ENCODE measurements around the gene MAT1A.
"Not testable (repeated sequence)": the region's sequence is repeated elsewhere in the genome, so short reads cannot be mapped to it uniquely, and the experiment has no call there.

GRCh38 chr10:80254726-80255125, 34.7 kb downstream of the MAT1A start:
- not testable (repeated sequence) for TF ChIP-seq REST (IDR thresholded peaks at IDR 0.05); CTCF (IDR thresholded peaks at IDR 0.05; ENCODE audit: low read depth, low read length, missing input control); RAD21 (IDR thresholded peaks at IDR 0.05); SP1 (IDR thresholded peaks at IDR 0.05); GABPA (IDR thresholded peaks at IDR 0.05 in 1 of 2, conservative IDR thresholded peaks at IDR 0.05 in 1 of 2); HNF4A (conservative IDR thresholded peaks at IDR 0.05); NR2F2 (IDR thresholded peaks at IDR 0.05); RXRA (IDR thresholded peaks at IDR 0.05); ATF3 (IDR thresholded peaks at IDR 0.05); MAX (IDR thresholded peaks at IDR 0.05); FOXA1 (IDR thresholded peaks at IDR 0.05); EGR1 (IDR thresholded peaks at IDR 0.05; ENCODE audit: low read depth in 2 of 2); ZBTB33 (IDR thresholded peaks at IDR 0.05)
